B cell (primary cell): Measurements from ENCODE around the gene COX8C. TPM values are rescaled to one million over a fixed set of nuclear protein-coding genes. Genes with fewer than 3 reads are reported as not detected.

Experiments used
- ATAC-seq: fragments of 200-7000 bp; cut with Tn5 transposase; one replicate; pipeline ENCODE4 v1.10.0; 2021; ENCODE audit warnings: low read depth, mild to moderate bottlenecking, moderate number of reproducible peaks, moderate library complexity
- CTCF ChIA-PET: fragments of 350-600 bp; sonication (Branson Sonifier 250); formaldehyde crosslinking; loops from one replicate; lab custom pipeline; 2021; ENCODE audit warnings: antibody characterized with exemption, inconsistent platforms; lab: Charles Lee
- POLR2A ChIA-PET: fragments of 350-600 bp; sonication (Branson Sonifier 250); formaldehyde crosslinking; loops from one replicate; lab custom pipeline; 2021; ENCODE audit warnings: antibody characterized with exemption; lab: Charles Lee
- DNase-seq: peaks from one replicate; pipeline ENCODE4 v3.0.0; 2013
- H2AFZ ChIP-seq: 2 replicates; pipeline ENCODE4 v1.6.1; 2012; ENCODE audit warnings: mild to moderate bottlenecking, low read depth, low read length; ENCODE audit not compliant: insufficient read depth, poor library complexity, severe bottlenecking
- H3K27ac ChIP-seq, 2 donors: 1 replicate in 1 of 2; 2 replicates in 1 of 2; pipeline ENCODE4 v1.5.1; 2012 to 2013; ENCODE audit warnings: low read length in 2 of 2, mild to moderate bottlenecking in 2 of 2, moderate library complexity in 1 of 2
- H3K27me3 ChIP-seq, 4 experiments: fragments of 200-600 bp in 1 of 4; sonication (generic) in 1 of 4; replicated peaks in 1 of 4; 1 replicate in 2 of 4; 2 replicates in 2 of 4; pipeline versions ENCODE4 v1.6.1 to v1.7.0; 2013 to 2016; ENCODE audit warnings: low read length in 3 of 4, mild to moderate bottlenecking in 2 of 4, mixed read lengths in 1 of 4, moderate library complexity in 1 of 4; ENCODE audit not compliant: insufficient read depth in 4 of 4, control insufficient read depth in 3 of 4; ENCODE audit errors: control extremely low read depth in 1 of 4
- H3K36me3 ChIP-seq, 2 experiments: replicated peaks in 1 of 2; 1 replicate in 1 of 2; 2 replicates in 1 of 2; pipeline versions ENCODE4 v1.6.1 to v1.7.1; 2013; ENCODE audit warnings: low read length in 1 of 2; ENCODE audit not compliant: insufficient read depth in 2 of 2, control insufficient read depth in 1 of 2; ENCODE audit errors: control extremely low read depth in 1 of 2, extremely low read depth in 1 of 2
- H3K4me1 ChIP-seq, 2 donors: fragments of 200-600 bp in 1 of 2; sonication (generic) in 1 of 2; 1 replicate in 1 of 2; 2 replicates in 1 of 2; pipeline versions ENCODE4 v1.5.1 to v1.6.1; 2013 to 2017; ENCODE audit warnings: low read length in 2 of 2; ENCODE audit not compliant: control insufficient read depth in 2 of 2, insufficient read depth in 2 of 2
- H3K4me2 ChIP-seq: replicated peaks from 2 replicates; pipeline ENCODE3; 2012; ENCODE audit warnings: mild to moderate bottlenecking, low read depth, low read length; ENCODE audit not compliant: poor library complexity, severe bottlenecking
- H3K4me3 ChIP-seq, 5 experiments: fragments of 200-600 bp in 1 of 5; sonication (generic) in 1 of 5; 1 replicate in 3 of 5; 2 replicates in 2 of 5; pipeline versions ENCODE4 v1.5.1 to v1.7.0; 2011 to 2016; ENCODE audit warnings: low read length in 4 of 5, mild to moderate bottlenecking in 4 of 5, low read depth in 2 of 5, control low read depth in 1 of 5, moderate library complexity in 1 of 5; ENCODE audit not compliant: insufficient read depth in 1 of 5; ENCODE audit errors: control extremely low read depth in 1 of 5, extremely low read depth in 1 of 5
- H3K79me2 ChIP-seq: fragments of 200-600 bp; sonication (generic); one replicate; pipeline ENCODE4 v1.6.0; 2016; ENCODE audit warnings: low read length; ENCODE audit not compliant: control insufficient read depth, insufficient read depth
- H3K9ac ChIP-seq: fragments of 200-600 bp; sonication (generic); 2 replicates; pipeline ENCODE4 v1.6.1; 2017; ENCODE audit warnings: mild to moderate bottlenecking, low read length, moderate library complexity
- H3K9me3 ChIP-seq, 3 donors: one replicate each; pipeline versions ENCODE4 v1.6.1 to v1.7.1; 2013; ENCODE audit warnings: low read length in 2 of 3; ENCODE audit not compliant: control insufficient read depth in 2 of 3, insufficient read depth in 1 of 3; ENCODE audit errors: control extremely low read depth in 1 of 3
- H4K20me1 ChIP-seq: 2 replicates; pipeline ENCODE4 v1.6.0; 2012; ENCODE audit warnings: mild to moderate bottlenecking, low read length; ENCODE audit not compliant: insufficient read depth, control insufficient read depth, poor library complexity, severe bottlenecking
- H3K27ac Mint-ChIP-seq: one replicate; pipeline ENCODE4 v1.8.0; 2021; ENCODE audit warnings: mixed read lengths
- H3K27me3 Mint-ChIP-seq: one replicate; pipeline ENCODE4 v1.8.0; 2021; ENCODE audit warnings: mixed read lengths
- H3K4me1 Mint-ChIP-seq: one replicate; pipeline ENCODE4 v1.8.0; 2021; ENCODE audit warnings: mixed read lengths
- H3K4me3 Mint-ChIP-seq: one replicate; pipeline ENCODE4 v1.8.0; 2021; ENCODE audit warnings: mixed read lengths
- H3K9me3 Mint-ChIP-seq: one replicate; pipeline ENCODE4 v1.8.0; 2022; ENCODE audit warnings: mixed read lengths; ENCODE audit not compliant: insufficient read depth
- CTCF ChIP-seq: fragments of 200-600 bp; IDR thresholded peaks from one replicate; pipeline ENCODE4 v1.8.0; 2022; ENCODE audit warnings: antibody characterized with exemption, mild to moderate bottlenecking
- EZH2 ChIP-seq: IDR thresholded peaks from 2 replicates; pipeline ENCODE4 v1.6.1; 2012; ENCODE audit warnings: borderline replicate concordance, low read depth, mild to moderate bottlenecking, moderate library complexity, low read length; ENCODE audit not compliant: insufficient read depth, poor library complexity, severe bottlenecking
- WGBS: methylation state at CpG from one replicate; pipeline ENCODE4 v1.1.5; 2013; ENCODE audit warnings: missing lambda C conversion rate; ENCODE audit not compliant: insufficient coverage; 5-methylcytosine and 5-hydroxymethylcytosine counted together
- intact Hi-C: fragments of 100-400 bp; cut with micrococcal nuclease; formaldehyde crosslinking; loops from one replicate; pipeline ENCODE4 v1.10.0; 2022
- polyA plus RNA-seq: library from polyadenylated mRNA; depleted of rRNA; stranded (reverse); fragments of >200 nt; gene quantifications from 2 replicates; pipeline ENCODE4 v1.2.3, GENCODE V29; 2012
- total RNA-seq, 2 donors: library from RNA; stranded (reverse); fragments of 120-200 nt in 1 of 2; gene quantifications; 1 replicate in 1 of 2; 2 replicates in 1 of 2; pipeline versions ENCODE4 v1.2.3 to v1.2.4, GENCODE V29; 2013 to 2022

Gene COX8C
- total and polyA plus RNA-seq, 2 donors (not counting 1 experiment from before 2014, with no cell fraction given): not detected

- Mint-ChIP-seq H3K27me3 (no peaks in the 10 kb centered on the region), H3K4me3 (no peak overlapping the region), H3K4me1 (peaks cover 39% of the 10 kb centered on the region), H3K9me3 (no peaks in the 10 kb centered on the region), H3K27ac (no peak overlapping the region)
- Histone ChIP-seq H3K4me1 (peaks cover 5 to 14% of the 10 kb centered on the region in 2 donors), H3K9ac (no peak overlapping the region), H4K20me1 (peaks cover 58% of the 10 kb centered on the region), H3K79me2 (peaks cover 83% of the 10 kb centered on the region), H2AFZ (no peak overlapping the region), H3K4me2 (no peak overlapping the region), H3K9me3 (no peaks in the 10 kb centered on the region), H3K36me3 (no peaks in the 10 kb centered on the region), H3K4me3 (no peak overlapping the region), H3K27me3 (no peaks in the 10 kb centered on the region), H3K27ac (no peak overlapping the region)
- ChIA-PET CTCF (no interaction called here), POLR2A (no interaction called here)
- ATAC-seq (no peak), DNase-seq (no peak)
- intact Hi-C loops: loop anchor here (10.0 kb wide), 1 partner anchor 71 kb away; no protein-coding TSS in a partner anchor
- TF ChIP-seq CTCF: no peak
- no peak for TF ChIP-seq EZH2
Observed at GRCh38 chr14:93315575-93315974, 31.4 kb upstream of the COX8C start.

DNA sequence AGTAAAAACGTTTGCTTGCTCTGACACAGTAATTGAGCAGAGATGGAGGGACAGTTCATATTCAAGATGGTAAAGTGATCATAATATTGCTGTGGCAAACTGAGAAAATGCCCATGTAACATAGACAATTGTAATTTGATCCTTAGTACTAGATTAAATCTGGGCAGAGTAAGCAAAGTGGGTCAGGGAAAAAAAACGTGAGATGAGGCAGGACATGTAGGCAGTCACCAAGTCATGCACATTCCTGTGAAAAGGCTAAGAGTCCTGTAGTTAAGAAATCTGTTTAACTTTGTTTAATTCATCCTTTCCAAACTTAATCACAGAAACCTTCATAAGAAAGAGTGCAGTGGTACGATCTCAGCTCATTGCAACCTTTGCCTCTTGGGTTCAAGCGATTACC lies 30.3 kb upstream of the COX8C start:
- intact Hi-C loops: loop anchor here (10.0 kb wide), 1 partner anchor 72 kb away; no protein-coding TSS in a partner anchor
- POLR2A ChIA-PET: no interaction called here
- Histone ChIP-seq H3K36me3 (no peaks in the 10 kb centered on the region), H3K79me2 (peaks cover 85% of the 10 kb centered on the region), H3K4me1 (peaks cover 5 to 14% of the 10 kb centered on the region in 2 donors), H3K4me2 (no peak overlapping the region), H3K4me3 (no peak overlapping the region), H3K9ac (no peak overlapping the region), H4K20me1 (peaks cover 63% of the 10 kb centered on the region), H2AFZ (no peak overlapping the region), H3K9me3 (no peaks in the 10 kb centered on the region), H3K27me3 (no peaks in the 10 kb centered on the region), H3K27ac (no peak overlapping the region)
- H3K9me3 Mint-ChIP-seq: no peaks in the 10 kb centered on the region
- ATAC-seq (no peak), DNase-seq (no peak)
- H3K27me3 Mint-ChIP-seq: no peaks in the 10 kb centered on the region
- CTCF ChIA-PET: no interaction called here
- no peak overlapping the region for H3K4me3 Mint-ChIP-seq
- WGBS: 100% methylated on average over 1 of the region's 4 CpGs
- no peak overlapping the region for H3K27ac Mint-ChIP-seq
- TF ChIP-seq EZH2 (no peak), CTCF (no peak)
- H3K4me1 Mint-ChIP-seq: peaks cover 39% of the 10 kb centered on the region
